ENCODE results near the gene C11orf91.
"Not testable (repeated sequence)": the region's sequence is repeated elsewhere in the genome, so short reads cannot be mapped to it uniquely, and the experiment has no call there.

The C11orf91 gene

DNA sequence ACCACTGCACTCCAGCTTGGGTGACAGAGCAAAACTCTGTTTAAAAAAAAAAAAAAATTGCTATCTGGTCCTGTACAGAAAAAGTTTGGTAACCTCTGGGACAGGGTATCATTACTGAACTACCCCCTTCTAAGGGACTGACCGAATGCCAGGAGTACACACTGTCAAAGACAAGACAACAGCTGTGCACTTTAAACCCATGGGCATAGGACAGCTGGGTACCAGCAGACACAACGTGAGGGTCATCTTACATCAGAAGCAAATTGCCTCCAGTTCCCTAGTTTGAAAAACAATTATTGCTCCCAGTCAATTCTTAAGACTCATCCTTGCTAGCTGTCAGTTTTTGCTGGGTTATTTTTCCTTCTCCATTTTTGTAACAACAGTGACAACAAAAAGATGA lies 17.8 kb upstream of the C11orf91 start:
- DNase-seq (ENCODE audit: low spot score): no peak
- TF ChIP-seq, protein P1, sequence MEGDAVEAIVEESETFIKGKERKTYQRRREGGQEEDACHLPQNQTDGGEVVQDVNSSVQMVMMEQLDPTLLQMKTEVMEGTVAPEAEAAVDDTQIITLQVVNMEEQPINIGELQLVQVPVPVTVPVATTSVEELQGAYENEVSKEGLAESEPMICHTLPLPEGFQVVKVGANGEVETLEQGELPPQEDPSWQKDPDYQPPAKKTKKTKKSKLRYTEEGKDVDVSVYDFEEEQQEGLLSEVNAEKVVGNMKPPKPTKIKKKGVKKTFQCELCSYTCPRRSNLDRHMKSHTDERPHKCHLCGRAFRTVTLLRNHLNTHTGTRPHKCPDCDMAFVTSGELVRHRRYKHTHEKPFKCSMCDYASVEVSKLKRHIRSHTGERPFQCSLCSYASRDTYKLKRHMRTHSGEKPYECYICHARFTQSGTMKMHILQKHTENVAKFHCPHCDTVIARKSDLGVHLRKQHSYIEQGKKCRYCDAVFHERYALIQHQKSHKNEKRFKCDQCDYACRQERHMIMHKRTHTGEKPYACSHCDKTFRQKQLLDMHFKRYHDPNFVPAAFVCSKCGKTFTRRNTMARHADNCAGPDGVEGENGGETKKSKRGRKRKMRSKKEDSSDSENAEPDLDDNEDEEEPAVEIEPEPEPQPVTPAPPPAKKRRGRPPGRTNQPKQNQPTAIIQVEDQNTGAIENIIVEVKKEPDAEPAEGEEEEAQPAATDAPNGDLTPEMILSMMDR (IDR thresholded peaks at IDR 0.05; ENCODE audit: extremely low read depth, missing control alignments): no peak

DNA sequence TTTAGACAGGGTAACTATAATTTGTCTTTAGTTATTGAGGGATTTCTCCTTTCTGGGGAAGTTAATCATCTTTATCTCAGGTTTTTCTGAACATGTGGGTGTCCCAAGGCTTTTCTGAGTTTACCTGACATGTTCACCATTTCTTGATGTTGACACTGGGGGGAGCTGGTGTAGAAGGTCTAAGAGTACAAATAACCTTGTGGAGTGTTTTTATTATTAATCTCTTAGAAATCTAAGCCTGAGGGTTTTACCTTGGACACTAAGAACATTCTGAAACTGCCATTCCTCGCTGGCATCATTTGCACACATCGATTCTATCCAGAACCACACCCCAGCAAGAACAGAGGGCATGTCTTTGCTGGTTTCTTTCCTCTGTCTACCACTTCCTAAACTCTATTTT lies 15.6 kb upstream of the C11orf91 start:
- TF ChIP-seq, protein P1 (IDR thresholded peaks at IDR 0.05; ENCODE audit: extremely low read depth, missing control alignments): peak; percentile 31
- no peak for DNase-seq (ENCODE audit: low spot score)

DNA sequence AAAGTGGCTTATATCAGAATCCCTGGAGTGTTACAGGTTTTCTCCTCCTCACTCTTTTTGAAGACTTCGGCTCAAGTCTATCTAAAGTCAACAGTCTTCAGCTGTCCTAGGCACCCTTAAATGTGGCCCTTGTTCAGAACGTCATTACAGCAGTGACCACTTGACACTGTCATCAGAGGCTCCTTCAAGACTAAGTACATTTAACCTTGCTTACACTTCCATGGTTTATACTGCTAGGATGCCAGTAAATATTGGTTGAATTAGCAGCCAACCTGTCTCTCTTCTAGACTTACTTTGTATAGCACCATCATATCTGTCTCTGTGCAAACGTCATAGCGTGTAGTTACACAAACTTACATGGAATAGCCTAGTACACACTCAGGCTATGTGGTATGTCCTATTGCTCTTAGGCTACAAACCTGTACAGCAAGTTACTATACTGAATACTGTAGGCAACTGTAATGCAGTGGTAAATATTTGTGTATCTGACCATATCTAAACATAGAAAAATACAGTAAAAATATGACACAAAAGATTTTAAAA lies 13.3 kb upstream of the C11orf91 start:
- TF ChIP-seq, protein P1 (IDR thresholded peaks at IDR 0.05; ENCODE audit: extremely low read depth, missing control alignments): no peak
- no peak for DNase-seq (ENCODE audit: low spot score)

- TF ChIP-seq, protein P1 (IDR thresholded peaks at IDR 0.05; ENCODE audit: extremely low read depth, missing control alignments): no peak
- no peak for DNase-seq (ENCODE audit: low spot score)
These were observed 12.7 kb upstream of the C11orf91 start for GRCh38 chr11:33713151-33713855.

DNA sequence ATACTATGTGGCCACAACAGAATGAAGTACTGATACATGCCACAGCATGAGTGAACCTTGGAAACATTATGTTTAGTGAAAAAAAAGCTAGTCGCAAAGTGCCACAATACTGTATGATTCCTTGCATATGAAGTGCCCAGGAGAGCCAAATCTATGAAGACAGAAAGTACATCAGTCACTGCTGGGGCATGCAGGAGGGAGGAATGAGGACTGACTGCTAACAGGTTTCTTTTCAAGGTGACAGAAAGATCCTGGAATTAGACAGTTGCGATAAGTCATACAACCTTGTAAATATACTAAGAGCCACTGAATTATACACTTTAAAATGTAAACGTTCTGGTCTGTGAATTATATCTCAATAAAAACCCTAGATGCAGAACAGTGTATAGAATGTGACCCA lies 11.8 kb upstream of the C11orf91 start:
- no peak for DNase-seq (ENCODE audit: low spot score)
- TF ChIP-seq, protein P1 (IDR thresholded peaks at IDR 0.05; ENCODE audit: extremely low read depth, missing control alignments): no peak

DNA sequence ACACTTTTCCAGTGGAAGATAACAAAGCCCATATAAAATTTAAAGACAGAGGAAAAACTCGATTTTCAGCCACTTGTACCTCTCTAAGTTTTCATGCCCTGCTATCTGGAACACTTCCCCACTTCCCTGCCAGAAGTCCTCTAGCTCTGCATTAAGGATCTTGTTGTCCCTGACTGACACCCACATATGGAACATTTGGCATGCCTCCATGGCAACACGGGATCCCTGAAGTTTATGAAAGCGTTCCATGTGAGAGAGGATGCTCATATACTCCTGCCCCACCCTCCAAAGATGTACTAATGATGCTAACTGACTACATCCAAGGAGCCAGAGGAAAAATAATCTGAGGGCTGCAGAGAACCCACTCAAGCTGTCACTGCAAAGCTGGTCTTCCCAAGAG lies 8.8 kb upstream of the C11orf91 start:
- TF ChIP-seq, protein P1 (IDR thresholded peaks at IDR 0.05; ENCODE audit: extremely low read depth, missing control alignments): no peak
- DNase-seq (ENCODE audit: low spot score): no peak

DNA sequence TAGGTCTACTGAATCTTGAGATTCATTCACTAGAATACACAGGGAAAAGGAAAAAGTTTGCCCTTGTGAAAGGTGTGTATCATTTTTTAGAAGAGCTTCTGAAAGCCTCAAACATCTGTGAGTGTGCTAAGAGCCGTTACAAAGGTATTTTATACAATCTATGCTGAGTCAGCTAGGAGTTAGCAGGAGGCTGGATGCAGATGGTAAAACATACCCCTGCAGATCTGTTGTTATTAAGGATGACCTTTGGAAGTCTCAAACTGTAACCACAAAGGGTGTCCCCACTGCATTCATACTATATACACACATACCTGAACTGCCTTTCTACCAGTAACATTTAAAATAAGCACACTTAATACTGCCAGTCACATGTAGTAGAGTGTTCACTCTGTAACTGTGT lies 8.4 kb upstream of the C11orf91 start:
- TF ChIP-seq, protein P1 (IDR thresholded peaks at IDR 0.05; ENCODE audit: extremely low read depth, missing control alignments): no peak
- no peak for DNase-seq (ENCODE audit: low spot score)

DNA sequence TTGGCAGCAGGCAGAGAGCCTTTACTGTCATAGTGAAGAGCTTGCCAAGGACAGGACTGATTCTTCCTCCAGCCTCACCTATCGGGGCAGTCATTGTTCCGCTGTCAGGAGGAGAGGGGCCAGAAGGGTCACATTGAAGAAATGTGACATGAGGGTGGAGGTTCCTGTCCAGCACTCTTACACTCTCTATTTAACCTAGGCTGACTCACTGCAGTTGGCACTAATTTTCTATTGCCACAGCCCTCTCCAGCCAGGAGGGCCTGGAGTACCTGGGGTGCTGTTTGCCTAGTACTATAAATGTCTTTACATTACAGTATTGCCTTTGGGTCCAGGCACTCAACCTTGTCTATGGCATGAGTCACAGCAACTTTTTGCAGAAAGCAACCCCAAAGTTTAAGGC lies 7.2 kb upstream of the C11orf91 start:
- DNase-seq (ENCODE audit: low spot score): not testable (repeated sequence)

Measured in GM20000 (cell line).